Endodermal cell (in vitro differentiated cells): Measurements from ENCODE around the gene VWA8. TPM values are rescaled to one million over a fixed set of nuclear protein-coding genes. Genes with fewer than 3 reads are reported as not detected.

Source experiments
- DNase-seq: peaks from one replicate; pipeline ENCODE4 v3.0.0-alpha.2; 2017
- H3K27ac ChIP-seq: 2 replicates; pipeline ENCODE4 v1.5.1; 2013; ENCODE audit warnings: mild to moderate bottlenecking, low read depth, low read length, moderate library complexity
- H3K27me3 ChIP-seq: 2 replicates; pipeline ENCODE4 v1.6.1; 2013; ENCODE audit warnings: mild to moderate bottlenecking, low read length, moderate library complexity; ENCODE audit not compliant: insufficient read depth, control insufficient read depth, poor library complexity, severe bottlenecking
- H3K36me3 ChIP-seq: 2 replicates; pipeline ENCODE4 v1.7.0; 2013; ENCODE audit warnings: mild to moderate bottlenecking, low read length, moderate library complexity; ENCODE audit not compliant: control insufficient read depth, insufficient read depth
- H3K4me1 ChIP-seq: one replicate; pipeline ENCODE4 v1.7.0; 2013; ENCODE audit warnings: low read length; ENCODE audit not compliant: control insufficient read depth, insufficient read depth
- H3K4me3 ChIP-seq: 2 replicates; pipeline ENCODE4 v1.5.1; 2013; ENCODE audit warnings: mild to moderate bottlenecking, low read length, moderate library complexity
- H3K9ac ChIP-seq: 2 replicates; pipeline ENCODE4 v1.6.1; 2013; ENCODE audit warnings: mild to moderate bottlenecking, low read length, moderate library complexity; ENCODE audit not compliant: poor library complexity, severe bottlenecking; ENCODE audit errors: extremely low read depth
- H3K9me3 ChIP-seq: 2 replicates; pipeline ENCODE4 v1.6.1; 2013; ENCODE audit warnings: mild to moderate bottlenecking, low read length, moderate library complexity; ENCODE audit not compliant: control insufficient read depth
- H3K27ac Mint-ChIP-seq: 2 replicates; pipeline ENCODE4 v1.8.0; 2020; ENCODE audit warnings: mixed read lengths
- H3K27me3 Mint-ChIP-seq: 2 replicates; pipeline ENCODE4 v1.8.0; 2021; ENCODE audit warnings: mild to moderate bottlenecking, mixed read lengths; ENCODE audit not compliant: insufficient read depth
- H3K36me3 Mint-ChIP-seq: 2 replicates; pipeline ENCODE4 v1.8.0; 2020; ENCODE audit warnings: low read depth, mixed read lengths
- H3K4me1 Mint-ChIP-seq: 2 replicates; pipeline ENCODE4 v1.8.0; 2020; ENCODE audit warnings: mixed read lengths
- H3K4me3 Mint-ChIP-seq: 2 replicates; pipeline ENCODE4 v1.8.0; 2020; ENCODE audit warnings: mild to moderate bottlenecking, moderate library complexity, mixed read lengths
- H3K9me3 Mint-ChIP-seq: 2 replicates; pipeline ENCODE4 v1.8.0; 2020; ENCODE audit warnings: mild to moderate bottlenecking, mixed read lengths
- WGBS, 2 experiments: methylation state at CpG; one replicate each; pipeline versions ENCODE4 v1.1.5 to v1.1.7; 2013; ENCODE audit warnings: missing lambda C conversion rate in 2 of 2, mixed read lengths in 1 of 2; ENCODE audit not compliant: insufficient coverage in 1 of 2, insufficient read length in 1 of 2; 5-methylcytosine and 5-hydroxymethylcytosine counted together
- total RNA-seq, 2 donors: library from RNA; stranded (reverse); fragmentation: NEBNext Ultra II Directional in 1 of 2; extraction: Animal tissue kit (Norgen Biotek cat#: 25700) in 1 of 2; gene quantifications; 2 replicates in 1 of 2; 3 replicates in 1 of 2; pipeline ENCODE4 v1.2.1, GENCODE V29; 2021
- TF ChIP-seq, protein P1 (sequence below): fragments of 200-600 bp; sonication (generic); conservative IDR thresholded peaks from 2 replicates; pipeline ENCODE4 v1.5.0; 2021; ENCODE audit warnings: antibody characterized with exemption, mild to moderate bottlenecking

VWA8 gene
- total RNA-seq, 2 donors from 2014 or later = 24.6 to 25.6 TPM

DNA sequence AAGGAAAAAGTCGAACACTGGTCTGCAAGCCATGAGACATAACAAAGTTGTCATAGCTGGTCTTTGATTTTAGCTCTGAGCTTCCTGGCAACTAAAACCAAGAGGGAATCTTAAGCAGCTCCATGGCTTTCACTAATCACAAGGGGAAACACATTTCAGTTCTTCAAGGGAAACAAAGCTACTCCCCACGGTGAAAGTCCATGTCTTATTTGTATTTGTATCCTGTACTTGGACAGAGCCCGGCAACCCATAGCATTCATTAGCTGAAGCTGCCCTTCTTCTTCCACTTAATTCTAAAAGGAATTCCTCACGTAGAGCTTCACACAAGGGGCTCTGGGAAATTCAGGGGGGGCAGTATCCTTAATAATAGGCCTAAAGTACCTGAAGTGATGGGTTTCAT is 374.7 kb downstream of the VWA8 start:
- Mint-ChIP-seq H3K27me3 (no peaks in the 10 kb centered on the region), H3K4me1 (peaks cover 9% of the 10 kb centered on the region), H3K36me3 (peaks cover 54% of the 10 kb centered on the region), H3K4me3 (no peak overlapping the region), H3K9me3 (peaks cover under 1% of the 10 kb centered on the region), H3K27ac (no peak overlapping the region)
- Histone ChIP-seq H3K36me3 (peaks cover 14% of the 10 kb centered on the region), H3K9me3 (no peaks in the 10 kb centered on the region), H3K4me3 (no peak overlapping the region), H3K9ac (no peak overlapping the region), H3K27ac (peak overlapping the region; percentile 29), H3K27me3 (no peaks in the 10 kb centered on the region), H3K4me1 (no peaks in the 10 kb centered on the region)
- no peak for DNase-seq
- TF ChIP-seq, protein P1, sequence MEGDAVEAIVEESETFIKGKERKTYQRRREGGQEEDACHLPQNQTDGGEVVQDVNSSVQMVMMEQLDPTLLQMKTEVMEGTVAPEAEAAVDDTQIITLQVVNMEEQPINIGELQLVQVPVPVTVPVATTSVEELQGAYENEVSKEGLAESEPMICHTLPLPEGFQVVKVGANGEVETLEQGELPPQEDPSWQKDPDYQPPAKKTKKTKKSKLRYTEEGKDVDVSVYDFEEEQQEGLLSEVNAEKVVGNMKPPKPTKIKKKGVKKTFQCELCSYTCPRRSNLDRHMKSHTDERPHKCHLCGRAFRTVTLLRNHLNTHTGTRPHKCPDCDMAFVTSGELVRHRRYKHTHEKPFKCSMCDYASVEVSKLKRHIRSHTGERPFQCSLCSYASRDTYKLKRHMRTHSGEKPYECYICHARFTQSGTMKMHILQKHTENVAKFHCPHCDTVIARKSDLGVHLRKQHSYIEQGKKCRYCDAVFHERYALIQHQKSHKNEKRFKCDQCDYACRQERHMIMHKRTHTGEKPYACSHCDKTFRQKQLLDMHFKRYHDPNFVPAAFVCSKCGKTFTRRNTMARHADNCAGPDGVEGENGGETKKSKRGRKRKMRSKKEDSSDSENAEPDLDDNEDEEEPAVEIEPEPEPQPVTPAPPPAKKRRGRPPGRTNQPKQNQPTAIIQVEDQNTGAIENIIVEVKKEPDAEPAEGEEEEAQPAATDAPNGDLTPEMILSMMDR = no peak
- WGBS, 2 experiments = 70 to 90% methylated on average over 3 to 4 of the region's 4 CpGs

DNA sequence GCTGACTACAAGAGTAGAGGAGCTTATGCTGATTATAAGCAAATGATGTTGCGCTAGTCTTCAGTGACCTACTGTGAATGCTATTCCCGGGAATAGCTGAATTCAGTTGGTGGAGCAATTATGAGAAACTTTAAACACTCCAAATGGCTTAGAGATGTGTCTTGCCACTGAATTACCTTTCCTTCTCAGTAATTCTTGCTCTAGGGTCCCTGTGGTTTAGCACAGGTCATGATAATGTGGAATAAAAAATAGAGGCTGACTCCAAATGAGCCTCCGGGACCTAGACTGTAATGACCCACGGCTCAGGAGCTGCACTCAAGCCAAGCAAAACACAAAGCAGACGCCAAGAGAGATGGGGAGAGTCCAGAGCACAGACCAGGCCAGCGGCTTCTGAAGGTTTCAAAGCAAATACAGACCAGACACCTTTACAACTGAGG is 378.9 kb downstream of the VWA8 start:
- H3K9ac ChIP-seq = no peak overlapping the region
- no peak overlapping the region for H3K27ac ChIP-seq
- WGBS, 2 experiments = 95 to 96% methylated on average over 4 to 6 of the region's 6 CpGs
- TF ChIP-seq, protein P1 = no peak
- no peaks in the 10 kb centered on the region for H3K4me1 ChIP-seq
- DNase-seq = no peak
- Mint-ChIP-seq H3K27me3 (no peaks in the 10 kb centered on the region), H3K4me3 (no peak overlapping the region), H3K9me3 (no peaks in the 10 kb centered on the region), H3K36me3 (peaks cover 38% of the 10 kb centered on the region), H3K27ac (no peak overlapping the region), H3K4me1 (peaks cover 12% of the 10 kb centered on the region)
- H3K4me3 ChIP-seq = no peak overlapping the region
- H3K36me3 ChIP-seq = peaks cover 10% of the 10 kb centered on the region
- H3K9me3 ChIP-seq = no peaks in the 10 kb centered on the region
- H3K27me3 ChIP-seq = no peaks in the 10 kb centered on the region

DNA sequence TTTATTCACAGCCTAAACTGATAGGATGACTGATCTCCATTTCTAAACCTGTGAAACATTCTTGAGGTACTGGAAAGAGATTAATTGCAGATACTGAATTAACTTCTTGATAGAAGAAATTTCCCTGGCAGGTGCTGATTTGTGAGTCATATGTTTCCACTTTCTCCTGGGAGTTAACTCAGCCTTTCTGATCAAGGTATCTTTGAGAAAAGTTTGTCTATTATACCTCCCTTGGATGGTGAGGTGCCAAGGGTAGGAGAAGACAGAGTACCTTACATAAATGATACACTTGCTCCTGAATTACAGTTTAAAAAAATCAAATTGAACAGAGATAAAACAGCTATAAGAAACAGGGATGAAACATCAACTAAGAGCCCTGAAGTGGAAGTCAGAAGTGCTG is 380.6 kb downstream of the VWA8 start:
- Mint-ChIP-seq H3K4me3 (no peak overlapping the region), H3K27ac (no peak overlapping the region), H3K27me3 (no peaks in the 10 kb centered on the region), H3K36me3 (peaks cover 36% of the 10 kb centered on the region), H3K4me1 (peaks cover 12% of the 10 kb centered on the region), H3K9me3 (no peaks in the 10 kb centered on the region)
- DNase-seq = no peak
- Histone ChIP-seq H3K36me3 (peaks cover 10% of the 10 kb centered on the region), H3K4me1 (no peaks in the 10 kb centered on the region), H3K9ac (no peak overlapping the region), H3K9me3 (no peaks in the 10 kb centered on the region), H3K27ac (no peak overlapping the region), H3K4me3 (no peak overlapping the region), H3K27me3 (no peaks in the 10 kb centered on the region)
- TF ChIP-seq, protein P1 = no peak
